ENCODE results near the gene GPR108. TPM values are rescaled to one million over a fixed set of nuclear protein-coding genes. Genes with fewer than 3 reads are reported as not detected.

The GPR108 gene
- total RNA-seq, 1 donor from 2014 or later = 72.8 TPM

- no peaks in the 10 kb centered on the region for H3K27me3 Mint-ChIP-seq
- H3K4me1 Mint-ChIP-seq (ENCODE audit: low read depth) = peaks cover 25% of the 10 kb centered on the region
- H3K4me3 Mint-ChIP-seq (ENCODE audit: low read depth) = no peak overlapping the region
- H3K27ac Mint-ChIP-seq = no peak overlapping the region
- H3K9me3 Mint-ChIP-seq (ENCODE audit: low read depth) = no peaks in the 10 kb centered on the region
- TF ChIP-seq CTCF (IDR thresholded peaks at IDR 0.05; ENCODE audit: unreplicated experiment) = no peak
- DNase-seq (ENCODE audit: low spot score, unreplicated experiment) = no peak
- peaks cover 10% of the 10 kb centered on the region for H3K36me3 Mint-ChIP-seq (ENCODE audit: insufficient read depth)
These were observed 3.2 kb downstream of the GPR108 start for GRCh38 chr19:6734096-6734696.

- no peaks in the 10 kb centered on the region for H3K27me3 Mint-ChIP-seq
- peak; percentile 32 for TF ChIP-seq CTCF (IDR thresholded peaks at IDR 0.05; ENCODE audit: unreplicated experiment)
- H3K27ac Mint-ChIP-seq = no peak overlapping the region
- no peaks in the 10 kb centered on the region for H3K9me3 Mint-ChIP-seq (ENCODE audit: low read depth)
- no peak overlapping the region for H3K4me3 Mint-ChIP-seq (ENCODE audit: low read depth)
- peaks cover 10% of the 10 kb centered on the region for H3K36me3 Mint-ChIP-seq (ENCODE audit: insufficient read depth)
- no peak for DNase-seq (ENCODE audit: low spot score, unreplicated experiment)
- H3K4me1 Mint-ChIP-seq (ENCODE audit: low read depth) = peaks cover 21% of the 10 kb centered on the region
These were observed 3.9 kb downstream of the GPR108 start for GRCh38 chr19:6733338-6734095.

GRCh38 chr19:6732803-6733337 lies 4.5 kb downstream of the GPR108 start:
- no peak for TF ChIP-seq CTCF (IDR thresholded peaks at IDR 0.05; ENCODE audit: unreplicated experiment)
- Mint-ChIP-seq H3K4me3 (ENCODE audit: low read depth) (no peak overlapping the region), H3K36me3 (ENCODE audit: insufficient read depth) (peaks cover 10% of the 10 kb centered on the region), H3K4me1 (ENCODE audit: low read depth) (peaks cover 18% of the 10 kb centered on the region), H3K27ac (no peak overlapping the region), H3K9me3 (ENCODE audit: low read depth) (no peaks in the 10 kb centered on the region), H3K27me3 (no peaks in the 10 kb centered on the region)
- DNase-seq (ENCODE audit: low spot score, unreplicated experiment) = no peak

- Mint-ChIP-seq H3K36me3 (ENCODE audit: insufficient read depth) (peaks cover 10% of the 10 kb centered on the region), H3K9me3 (ENCODE audit: low read depth) (no peaks in the 10 kb centered on the region), H3K27ac (no peak overlapping the region), H3K4me3 (ENCODE audit: low read depth) (no peak overlapping the region), H3K27me3 (no peaks in the 10 kb centered on the region), H3K4me1 (ENCODE audit: low read depth) (peaks cover 16% of the 10 kb centered on the region)
- DNase-seq (ENCODE audit: low spot score, unreplicated experiment) = no peak
- TF ChIP-seq CTCF (IDR thresholded peaks at IDR 0.05; ENCODE audit: unreplicated experiment) = no peak
These were observed 5.6 kb downstream of the GPR108 start for GRCh38 chr19:6731822-6732221.

- no peak for DNase-seq (ENCODE audit: low spot score, unreplicated experiment)
- no peaks in the 10 kb centered on the region for H3K27me3 Mint-ChIP-seq
These were observed 6.3 kb downstream of the GPR108 start for GRCh38 chr19:6730941-6731670.

More at GRCh38 chr19:6730941-6731670, 6.3 kb downstream of the GPR108 start:
- no peak overlapping the region for H3K27ac Mint-ChIP-seq
- peaks cover 10% of the 10 kb centered on the region for H3K36me3 Mint-ChIP-seq (ENCODE audit: insufficient read depth)
- no peak for TF ChIP-seq CTCF (IDR thresholded peaks at IDR 0.05; ENCODE audit: unreplicated experiment)
- H3K4me1 Mint-ChIP-seq (ENCODE audit: low read depth) = peaks cover 12% of the 10 kb centered on the region
- no peaks in the 10 kb centered on the region for H3K9me3 Mint-ChIP-seq (ENCODE audit: low read depth)
- no peak overlapping the region for H3K4me3 Mint-ChIP-seq (ENCODE audit: low read depth)

Measured in progenitor cell of endocrine pancreas (in vitro differentiated cells).